IMR-90 (cell line): Measurements from ENCODE around the gene COG3.

Experiments used
- BHLHE40 ChIP-seq: fragments of 150-350 bp; IDR thresholded peaks from 2 replicates; pipeline ENCODE4 v1.6.1; 2016; ENCODE audit warnings: mild to moderate bottlenecking, low read depth, low read length
- CEBPB ChIP-seq: IDR thresholded peaks from 2 replicates; pipeline ENCODE4 v1.6.1; 2012; ENCODE audit warnings: low read depth, low read length, improper control_type of control experiment
- CTCF ChIP-seq: conservative IDR thresholded peaks from 2 replicates; pipeline ENCODE4 v1.5.1; 2012; ENCODE audit warnings: mild to moderate bottlenecking, low read depth, low read length, improper control_type of control experiment
- MXI1 ChIP-seq: IDR thresholded peaks from 2 replicates; pipeline ENCODE4 v1.6.1; 2012; ENCODE audit warnings: low read depth, mild to moderate bottlenecking, low read length, moderate library complexity, borderline replicate concordance
- POLR2A ChIP-seq: IDR thresholded peaks from 2 replicates; pipeline ENCODE4 v1.6.1; 2012; ENCODE audit warnings: mild to moderate bottlenecking, low read depth, low read length
- RFX5 ChIP-seq: IDR thresholded peaks from 2 replicates; pipeline ENCODE4 v1.8.0; 2012; ENCODE audit warnings: low read depth, mild to moderate bottlenecking, low read length, moderate library complexity
- SMC3 ChIP-seq: fragments of 150-350 bp; IDR thresholded peaks from 2 replicates; pipeline ENCODE4 v1.6.1; 2016; ENCODE audit warnings: low read depth, mild to moderate bottlenecking, antibody characterized with exemption, low read length, moderate library complexity
- USF2 ChIP-seq: fragments of 150-350 bp; IDR thresholded peaks from 2 replicates; pipeline ENCODE4 v1.6.1; 2017; ENCODE audit warnings: mild to moderate bottlenecking, antibody characterized with exemption, low read length, low read depth

- TF ChIP-seq CTCF (no peak), SMC3 (no peak), USF2 (no peak), POLR2A (no peak), CEBPB (no peak), RFX5 (no peak), MXI1 (no peak), BHLHE40 (no peak)
Observed at GRCh38 chr13:45540864-45541263, 76.1 kb downstream of the COG3 start.
